ENCODE measurements around the gene TCOF1. TPM values are rescaled to one million over a fixed set of nuclear protein-coding genes. Genes with fewer than 3 reads are reported as not detected.

The TCOF1 gene
- total RNA-seq, 4 donors from 2014 or later, result 17.5 to 36.5 (median 20.3) TPM

- ATAC-seq (ENCODE audit: low FRiP score) (no peak), DNase-seq (ENCODE audit: low spot score) (no peak)
- TF ChIP-seq CTCF (IDR thresholded peaks at IDR 0.05), result no peak
Observed at GRCh38 chr5:150401376-150402228, 44.1 kb downstream of the TCOF1 start.

GRCh38 chr5:150402229-150402773 lies 44.8 kb downstream of the TCOF1 start:
- no peak for TF ChIP-seq CTCF (IDR thresholded peaks at IDR 0.05)
- DNase-seq (ENCODE audit: low spot score) (no peak), ATAC-seq (ENCODE audit: low FRiP score) (no peak)

GRCh38 chr5:150402901-150403342 lies 45.4 kb downstream of the TCOF1 start:
- TF ChIP-seq CTCF (IDR thresholded peaks at IDR 0.05), result no peak
- ATAC-seq (ENCODE audit: low FRiP score) (no peak), DNase-seq (ENCODE audit: low spot score) (no peak)

GRCh38 chr5:150404121-150404520 lies 46.6 kb downstream of the TCOF1 start:
- ATAC-seq (ENCODE audit: low FRiP score) (no peak), DNase-seq (ENCODE audit: low spot score) (no peak)
- no peak for TF ChIP-seq CTCF (IDR thresholded peaks at IDR 0.05)

- no peak for TF ChIP-seq CTCF (IDR thresholded peaks at IDR 0.05)
- no peak for ATAC-seq (ENCODE audit: low FRiP score)
Observed at GRCh38 chr5:150404535-150404934, 47.0 kb downstream of the TCOF1 start.

GRCh38 chr5:150404941-150405816 lies 47.7 kb downstream of the TCOF1 start:
- ATAC-seq (ENCODE audit: low FRiP score), result no peak
- TF ChIP-seq CTCF (IDR thresholded peaks at IDR 0.05), result no peak
- DNase-seq (ENCODE audit: low spot score), result no peak

More at GRCh38 chr5:150404535-150404934, 47.0 kb downstream of the TCOF1 start:
- no peak for DNase-seq (ENCODE audit: low spot score)

Measured in omental fat pad (tissue), 4 donors.